ENCODE results near the gene ABCA7. TPM values are rescaled to one million over a fixed set of nuclear protein-coding genes. Genes with fewer than 3 reads are reported as not detected.
A peak's percentile ranks its signal among the peaks of the same experiment; 100 is the strongest.

ABCA7 gene
- total and polyA plus RNA-seq, 2 of the 13 experiments (the other 11 are each of a cell fraction or from before 2014, with no cell fraction given): 4.4 to 32.4 TPM

DNA sequence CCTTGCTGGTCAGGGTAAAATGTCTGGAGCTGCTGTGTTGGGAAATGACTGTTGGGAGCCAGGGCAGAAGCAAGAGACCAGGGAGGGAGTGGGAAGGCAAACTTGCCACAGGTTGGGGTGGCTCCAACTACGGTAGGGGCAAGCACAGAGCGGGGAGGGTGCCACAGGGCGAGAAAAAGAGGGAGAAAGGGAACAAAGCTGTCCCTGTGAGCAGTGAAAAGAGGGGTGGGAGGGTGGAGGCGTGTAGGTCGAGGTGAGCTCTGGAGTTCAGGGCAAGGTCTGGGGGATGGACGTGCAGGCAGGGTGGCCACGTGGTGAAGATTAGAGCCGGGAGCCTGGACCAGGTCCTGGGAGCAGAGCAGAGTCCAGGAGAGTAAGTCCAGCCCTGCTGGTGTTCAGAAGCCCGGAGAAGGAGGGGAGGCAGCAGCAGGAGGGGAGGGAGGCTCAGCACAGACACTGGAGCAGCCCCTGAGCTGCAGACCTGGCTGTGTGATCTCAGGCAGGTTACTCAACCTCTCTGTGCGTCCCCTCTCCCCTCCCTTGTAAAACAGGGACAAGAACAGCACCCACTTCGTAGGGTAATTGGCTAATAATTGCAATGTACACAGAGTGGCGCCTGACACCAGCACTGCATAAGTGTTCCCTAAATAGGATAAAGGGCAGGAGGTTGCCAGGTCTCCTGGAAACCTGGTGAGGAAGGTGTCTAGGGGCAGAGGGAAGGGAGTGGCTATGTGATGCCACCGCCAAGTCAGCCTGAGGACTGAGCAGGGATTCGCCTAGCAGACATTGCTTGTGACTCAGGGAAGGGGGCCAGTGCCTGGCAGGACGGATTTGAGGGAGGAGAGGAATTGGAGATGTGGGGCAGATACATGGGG is 58.5 kb downstream of the ABCA7 start (continued):
- no peak for TF ChIP-seq KLF9 (CRISPR knock-in tag; IDR thresholded peaks at IDR 0.05; ENCODE audit: low read depth)
- TF ChIP-seq, protein P1, sequence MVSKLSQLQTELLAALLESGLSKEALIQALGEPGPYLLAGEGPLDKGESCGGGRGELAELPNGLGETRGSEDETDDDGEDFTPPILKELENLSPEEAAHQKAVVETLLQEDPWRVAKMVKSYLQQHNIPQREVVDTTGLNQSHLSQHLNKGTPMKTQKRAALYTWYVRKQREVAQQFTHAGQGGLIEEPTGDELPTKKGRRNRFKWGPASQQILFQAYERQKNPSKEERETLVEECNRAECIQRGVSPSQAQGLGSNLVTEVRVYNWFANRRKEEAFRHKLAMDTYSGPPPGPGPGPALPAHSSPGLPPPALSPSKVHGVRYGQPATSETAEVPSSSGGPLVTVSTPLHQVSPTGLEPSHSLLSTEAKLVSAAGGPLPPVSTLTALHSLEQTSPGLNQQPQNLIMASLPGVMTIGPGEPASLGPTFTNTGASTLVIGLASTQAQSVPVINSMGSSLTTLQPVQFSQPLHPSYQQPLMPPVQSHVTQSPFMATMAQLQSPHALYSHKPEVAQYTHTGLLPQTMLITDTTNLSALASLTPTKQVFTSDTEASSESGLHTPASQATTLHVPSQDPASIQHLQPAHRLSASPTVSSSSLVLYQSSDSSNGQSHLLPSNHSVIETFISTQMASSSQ (IDR thresholded peaks at IDR 0.05; ENCODE audit: low read depth): no peak
- TF ChIP-seq, protein P1 (CRISPR knock-in tag; IDR thresholded peaks at IDR 0.05; ENCODE audit: borderline replicate concordance): peak; percentile 51; the same call in 1 of the 2 replicates
- peak; percentile 13; the same call in 1 of the 2 replicates for TF ChIP-seq ZNF12 (CRISPR knock-in tag; IDR thresholded peaks at IDR 0.05)
- TF ChIP-seq MED13 (CRISPR knock-in tag; IDR thresholded peaks at IDR 0.05): no peak
- TF ChIP-seq, protein P2, sequence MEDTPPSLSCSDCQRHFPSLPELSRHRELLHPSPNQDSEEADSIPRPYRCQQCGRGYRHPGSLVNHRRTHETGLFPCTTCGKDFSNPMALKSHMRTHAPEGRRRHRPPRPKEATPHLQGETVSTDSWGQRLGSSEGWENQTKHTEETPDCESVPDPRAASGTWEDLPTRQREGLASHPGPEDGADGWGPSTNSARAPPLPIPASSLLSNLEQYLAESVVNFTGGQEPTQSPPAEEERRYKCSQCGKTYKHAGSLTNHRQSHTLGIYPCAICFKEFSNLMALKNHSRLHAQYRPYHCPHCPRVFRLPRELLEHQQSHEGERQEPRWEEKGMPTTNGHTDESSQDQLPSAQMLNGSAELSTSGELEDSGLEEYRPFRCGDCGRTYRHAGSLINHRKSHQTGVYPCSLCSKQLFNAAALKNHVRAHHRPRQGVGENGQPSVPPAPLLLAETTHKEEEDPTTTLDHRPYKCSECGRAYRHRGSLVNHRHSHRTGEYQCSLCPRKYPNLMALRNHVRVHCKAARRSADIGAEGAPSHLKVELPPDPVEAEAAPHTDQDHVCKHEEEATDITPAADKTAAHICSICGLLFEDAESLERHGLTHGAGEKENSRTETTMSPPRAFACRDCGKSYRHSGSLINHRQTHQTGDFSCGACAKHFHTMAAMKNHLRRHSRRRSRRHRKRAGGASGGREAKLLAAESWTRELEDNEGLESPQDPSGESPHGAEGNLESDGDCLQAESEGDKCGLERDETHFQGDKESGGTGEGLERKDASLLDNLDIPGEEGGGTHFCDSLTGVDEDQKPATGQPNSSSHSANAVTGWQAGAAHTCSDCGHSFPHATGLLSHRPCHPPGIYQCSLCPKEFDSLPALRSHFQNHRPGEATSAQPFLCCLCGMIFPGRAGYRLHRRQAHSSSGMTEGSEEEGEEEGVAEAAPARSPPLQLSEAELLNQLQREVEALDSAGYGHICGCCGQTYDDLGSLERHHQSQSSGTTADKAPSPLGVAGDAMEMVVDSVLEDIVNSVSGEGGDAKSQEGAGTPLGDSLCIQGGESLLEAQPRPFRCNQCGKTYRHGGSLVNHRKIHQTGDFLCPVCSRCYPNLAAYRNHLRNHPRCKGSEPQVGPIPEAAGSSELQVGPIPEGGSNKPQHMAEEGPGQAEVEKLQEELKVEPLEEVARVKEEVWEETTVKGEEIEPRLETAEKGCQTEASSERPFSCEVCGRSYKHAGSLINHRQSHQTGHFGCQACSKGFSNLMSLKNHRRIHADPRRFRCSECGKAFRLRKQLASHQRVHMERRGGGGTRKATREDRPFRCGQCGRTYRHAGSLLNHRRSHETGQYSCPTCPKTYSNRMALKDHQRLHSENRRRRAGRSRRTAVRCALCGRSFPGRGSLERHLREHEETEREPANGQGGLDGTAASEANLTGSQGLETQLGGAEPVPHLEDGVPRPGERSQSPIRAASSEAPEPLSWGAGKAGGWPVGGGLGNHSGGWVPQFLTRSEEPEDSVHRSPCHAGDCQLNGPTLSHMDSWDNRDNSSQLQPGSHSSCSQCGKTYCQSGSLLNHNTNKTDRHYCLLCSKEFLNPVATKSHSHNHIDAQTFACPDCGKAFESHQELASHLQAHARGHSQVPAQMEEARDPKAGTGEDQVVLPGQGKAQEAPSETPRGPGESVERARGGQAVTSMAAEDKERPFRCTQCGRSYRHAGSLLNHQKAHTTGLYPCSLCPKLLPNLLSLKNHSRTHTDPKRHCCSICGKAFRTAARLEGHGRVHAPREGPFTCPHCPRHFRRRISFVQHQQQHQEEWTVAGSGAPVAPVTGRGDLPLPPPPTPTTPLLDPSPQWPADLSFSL (CRISPR knock-in tag; IDR thresholded peaks at IDR 0.05): no peak
- TF ChIP-seq ZNF616 (CRISPR knock-in tag; IDR thresholded peaks at IDR 0.05; ENCODE audit: low read depth): peak; percentile 45; the same call in 1 of the 2 replicates
- TF ChIP-seq, protein P3, sequence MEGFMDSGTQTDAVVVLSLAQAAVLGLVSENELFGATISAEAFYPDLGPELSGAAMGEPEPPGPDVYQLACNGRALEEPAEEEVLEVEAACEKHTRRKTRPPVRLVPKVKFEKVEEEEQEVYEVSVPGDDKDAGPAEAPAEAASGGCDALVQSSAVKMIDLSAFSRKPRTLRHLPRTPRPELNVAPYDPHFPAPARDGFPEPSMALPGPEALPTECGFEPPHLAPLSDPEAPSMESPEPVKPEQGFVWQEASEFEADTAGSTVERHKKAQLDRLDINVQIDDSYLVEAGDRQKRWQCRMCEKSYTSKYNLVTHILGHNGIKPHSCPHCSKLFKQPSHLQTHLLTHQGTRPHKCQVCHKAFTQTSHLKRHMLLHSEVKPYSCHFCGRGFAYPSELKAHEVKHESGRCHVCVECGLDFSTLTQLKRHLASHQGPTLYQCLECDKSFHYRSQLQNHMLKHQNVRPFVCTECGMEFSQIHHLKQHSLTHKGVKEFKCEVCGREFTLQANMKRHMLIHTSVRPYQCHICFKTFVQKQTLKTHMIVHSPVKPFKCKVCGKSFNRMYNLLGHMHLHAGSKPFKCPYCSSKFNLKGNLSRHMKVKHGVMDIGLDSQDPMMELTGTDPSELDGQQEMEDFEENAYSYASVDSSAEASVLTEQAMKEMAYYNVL (CRISPR knock-in tag; IDR thresholded peaks at IDR 0.05; ENCODE audit: borderline replicate concordance): peak; percentile 96
- TF ChIP-seq, protein P4, sequence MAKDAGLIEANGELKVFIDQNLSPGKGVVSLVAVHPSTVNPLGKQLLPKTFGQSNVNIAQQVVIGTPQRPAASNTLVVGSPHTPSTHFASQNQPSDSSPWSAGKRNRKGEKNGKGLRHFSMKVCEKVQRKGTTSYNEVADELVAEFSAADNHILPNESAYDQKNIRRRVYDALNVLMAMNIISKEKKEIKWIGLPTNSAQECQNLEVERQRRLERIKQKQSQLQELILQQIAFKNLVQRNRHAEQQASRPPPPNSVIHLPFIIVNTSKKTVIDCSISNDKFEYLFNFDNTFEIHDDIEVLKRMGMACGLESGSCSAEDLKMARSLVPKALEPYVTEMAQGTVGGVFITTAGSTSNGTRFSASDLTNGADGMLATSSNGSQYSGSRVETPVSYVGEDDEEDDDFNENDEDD (CRISPR knock-in tag; IDR thresholded peaks at IDR 0.05; ENCODE audit: borderline replicate concordance): peak; percentile 7; the same call in 1 of the 2 replicates
- TF ChIP-seq, protein P5, sequence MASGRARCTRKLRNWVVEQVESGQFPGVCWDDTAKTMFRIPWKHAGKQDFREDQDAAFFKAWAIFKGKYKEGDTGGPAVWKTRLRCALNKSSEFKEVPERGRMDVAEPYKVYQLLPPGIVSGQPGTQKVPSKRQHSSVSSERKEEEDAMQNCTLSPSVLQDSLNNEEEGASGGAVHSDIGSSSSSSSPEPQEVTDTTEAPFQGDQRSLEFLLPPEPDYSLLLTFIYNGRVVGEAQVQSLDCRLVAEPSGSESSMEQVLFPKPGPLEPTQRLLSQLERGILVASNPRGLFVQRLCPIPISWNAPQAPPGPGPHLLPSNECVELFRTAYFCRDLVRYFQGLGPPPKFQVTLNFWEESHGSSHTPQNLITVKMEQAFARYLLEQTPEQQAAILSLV (CRISPR knock-in tag; IDR thresholded peaks at IDR 0.05; ENCODE audit: borderline replicate concordance): no peak

All from HepG2 (cell line).